GM21529 (cell line): ENCODE data around the gene FRMD4A.
A peak's percentile ranks its signal among the peaks of the same experiment; 100 is the strongest.

Source experiments
- ATAC-seq: cut with Tn5 transposase; IDR thresholded peaks from one replicate; pipeline ENCODE4 v1.9.1; 2021; ENCODE audit not compliant: unreplicated experiment

The FRMD4A gene

DNA sequence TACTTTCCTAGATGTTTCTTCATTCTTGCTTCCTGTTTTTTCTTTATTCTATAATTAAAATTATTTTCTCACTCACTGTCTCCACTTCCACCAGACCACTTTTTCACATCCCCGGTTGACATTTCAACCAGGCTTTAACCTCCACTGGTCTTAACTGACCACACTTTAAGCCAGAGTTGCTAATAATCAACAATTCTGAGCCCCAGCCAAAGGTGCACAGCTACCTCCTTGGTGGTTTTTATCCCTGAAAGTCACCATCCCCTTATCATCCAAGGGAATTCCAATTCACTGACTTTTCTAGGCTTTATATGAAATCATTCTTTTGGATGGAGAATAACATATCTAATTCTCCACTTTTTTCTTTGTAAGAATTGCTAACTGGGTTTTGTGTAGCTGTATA is 138.9 kb downstream of the FRMD4A start:
- ATAC-seq = no peak

- no peak for ATAC-seq
Measured at GRCh38 chr10:14191407-14191806, 139.3 kb downstream of the FRMD4A start.

DNA sequence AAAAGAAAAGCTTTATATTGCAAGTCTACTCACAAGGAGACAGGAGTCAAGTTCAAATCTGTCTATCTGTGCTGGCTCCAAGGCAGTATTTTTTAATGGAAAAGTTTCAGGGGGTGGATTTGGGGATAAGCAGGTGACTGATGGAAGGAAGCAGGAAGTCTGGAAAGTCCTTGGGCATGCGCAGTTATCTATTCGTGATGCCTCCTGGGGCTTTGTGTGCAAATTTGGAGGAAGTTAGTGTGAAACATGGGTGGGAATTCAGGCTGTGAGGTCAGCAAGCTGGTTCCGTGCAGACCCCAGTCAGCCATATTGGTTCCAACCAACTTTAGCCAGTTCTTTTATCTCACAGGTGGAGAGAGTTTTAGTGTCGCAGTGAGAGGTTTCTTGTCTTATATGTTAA is 140.0 kb downstream of the FRMD4A start:
- no peak for ATAC-seq

DNA sequence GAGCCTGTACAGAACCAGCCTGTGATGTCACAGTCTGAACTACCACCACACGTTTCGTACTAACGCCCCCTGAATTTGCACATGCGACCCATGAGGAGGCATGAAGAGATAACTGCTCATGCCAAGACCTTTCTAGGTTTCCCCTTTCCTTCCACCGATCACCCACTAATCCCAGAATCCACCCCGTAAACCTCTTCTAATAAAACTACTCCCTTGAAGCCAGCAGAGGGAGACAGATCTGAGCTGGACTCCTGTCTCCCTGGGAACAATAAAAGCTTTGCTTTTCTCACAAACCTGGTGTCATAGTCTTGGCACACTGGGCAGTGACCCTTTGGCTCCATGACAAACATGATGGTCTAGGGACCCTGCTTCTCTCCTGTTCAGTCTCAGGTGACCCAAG is 144.5 kb downstream of the FRMD4A start:
- no peak for ATAC-seq

GRCh38 chr10:14185316-14186045 is 145.2 kb downstream of the FRMD4A start:
- ATAC-seq = peak; percentile 76

GRCh38 chr10:14184841-14185315 is 145.8 kb downstream of the FRMD4A start:
- ATAC-seq = peak; percentile 79

- ATAC-seq = no peak
Measured at GRCh38 chr10:14182781-14183180, 147.9 kb downstream of the FRMD4A start.

- no peak for ATAC-seq
Measured at GRCh38 chr10:14181567-14181936, 149.2 kb downstream of the FRMD4A start.

GRCh38 chr10:14180911-14181566 is 149.7 kb downstream of the FRMD4A start:
- ATAC-seq = no peak

DNA sequence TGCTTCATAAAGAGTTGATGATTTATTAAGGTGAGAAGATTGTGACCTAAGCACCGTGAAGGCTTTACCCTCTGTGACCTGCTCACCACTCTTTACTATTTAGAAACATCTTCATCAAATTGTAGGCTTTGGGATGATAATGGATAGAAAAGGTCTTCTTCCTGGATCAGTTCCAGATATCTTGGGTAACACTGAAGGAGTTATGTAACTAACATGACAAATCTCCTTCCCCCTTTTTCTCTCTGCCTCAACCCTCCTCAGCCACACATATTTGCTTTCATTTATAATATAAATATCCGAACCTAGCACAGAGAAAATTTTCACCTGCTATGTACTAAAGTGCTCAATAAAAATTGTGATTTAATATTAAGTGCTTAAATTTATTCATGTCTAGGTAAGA is 151.5 kb downstream of the FRMD4A start:
- ATAC-seq = no peak

- no peak for ATAC-seq
Measured at GRCh38 chr10:14173706-14174594, 156.8 kb downstream of the FRMD4A start.

GRCh38 chr10:14173391-14173705 is 157.4 kb downstream of the FRMD4A start:
- no peak for ATAC-seq

- no peak for ATAC-seq
Measured at GRCh38 chr10:14172336-14172950, 158.3 kb downstream of the FRMD4A start.

DNA sequence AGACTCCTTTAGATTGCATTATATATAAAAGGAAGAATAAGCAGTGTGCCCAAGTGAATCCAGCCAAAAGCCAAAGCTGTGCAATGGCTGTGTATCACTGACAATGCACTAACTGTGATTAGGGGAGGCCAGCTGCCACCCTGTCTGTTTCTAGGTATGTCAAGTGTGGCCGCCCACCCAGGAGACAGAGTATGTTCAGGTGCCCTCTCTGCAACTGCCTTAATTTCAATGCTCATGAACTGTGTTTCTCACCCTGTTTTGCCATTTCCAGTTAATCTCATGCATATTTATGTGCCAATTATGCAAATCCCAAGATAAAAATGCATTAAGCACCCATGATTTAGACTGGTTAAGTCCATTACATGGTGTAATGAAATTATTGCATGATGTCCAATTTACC is 159.4 kb downstream of the FRMD4A start:
- ATAC-seq = no peak

- ATAC-seq = no peak
Measured at GRCh38 chr10:14163377-14164086, 167.2 kb downstream of the FRMD4A start.

- no peak for ATAC-seq
Measured at GRCh38 chr10:14162629-14163344, 167.9 kb downstream of the FRMD4A start.

DNA sequence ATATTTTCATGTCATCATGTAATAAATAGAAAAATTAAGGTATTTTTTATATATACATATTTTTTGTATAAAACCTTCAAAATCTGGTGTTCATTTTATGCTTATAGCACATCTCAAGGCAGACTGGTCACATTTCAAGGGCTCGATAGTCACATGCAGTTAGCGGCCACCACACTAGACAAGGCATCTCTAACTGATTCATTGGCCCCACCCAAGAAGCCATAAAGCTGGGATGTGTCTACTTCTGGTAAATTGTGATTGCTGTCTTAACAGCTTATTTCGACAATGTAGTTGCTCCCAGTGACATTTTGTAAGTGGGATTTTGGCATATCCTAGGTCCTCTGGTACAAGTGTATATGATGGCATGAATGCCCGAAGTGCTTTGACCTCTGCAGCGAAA is 168.7 kb downstream of the FRMD4A start:
- ATAC-seq = no peak

DNA sequence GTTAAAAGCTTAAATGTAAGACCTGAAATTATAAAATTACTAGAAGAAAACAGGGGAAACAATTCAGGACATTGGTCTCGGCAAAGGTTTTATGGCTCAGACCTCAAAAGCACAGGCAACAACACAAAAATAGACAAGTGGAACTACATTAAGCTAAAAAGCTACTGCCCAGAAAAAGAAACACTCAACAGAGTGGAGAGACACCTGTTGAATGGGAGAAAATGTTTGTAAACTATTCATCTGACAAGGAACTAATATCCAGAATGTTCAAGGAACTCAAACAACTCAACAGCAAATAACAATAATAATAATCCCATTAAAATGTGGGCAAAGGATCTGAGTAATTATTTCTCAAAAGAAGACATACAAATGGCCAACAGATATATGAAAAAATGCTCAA is 170.4 kb downstream of the FRMD4A start:
- ATAC-seq = no peak

GRCh38 chr10:14158575-14158974 is 172.1 kb downstream of the FRMD4A start:
- no peak for ATAC-seq

- ATAC-seq = no peak
Measured at GRCh38 chr10:14156104-14156503, 174.6 kb downstream of the FRMD4A start.
